NCI-H1092 treated with DMSO at 0.1 percent for 48 hours (cell line): ENCODE results near the gene HBM.
"Not testable (repeated sequence)": the region's sequence is repeated elsewhere in the genome, so short reads cannot be mapped to it uniquely, and the experiment has no call there.

ENCODE experiments used
- DNase-seq: peaks from one replicate; lab custom pipeline; 2025; lab: John Stamatoyannopoulos, UW

HBM gene

DNA sequence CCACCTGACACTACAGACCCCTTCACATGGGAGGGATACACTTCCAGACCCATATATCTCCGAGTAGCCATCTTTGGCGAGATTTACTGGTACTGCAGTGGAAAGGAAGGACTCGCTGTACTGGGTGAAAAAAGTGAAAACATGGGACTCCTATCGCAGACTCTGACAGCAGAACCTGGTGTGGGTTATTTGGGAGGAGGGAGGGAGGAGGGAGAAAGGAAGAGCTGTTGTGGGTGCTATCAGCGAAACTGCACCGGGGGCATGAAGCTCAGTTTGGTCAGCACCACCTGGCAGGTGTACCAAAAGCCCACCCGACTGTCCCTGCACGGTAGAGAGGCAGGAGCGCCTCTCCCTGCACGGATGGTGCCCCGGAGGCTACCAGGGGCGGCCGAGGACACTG, 19.4 kb downstream of the HBM start:
- DNase-seq, result no peak

DNA sequence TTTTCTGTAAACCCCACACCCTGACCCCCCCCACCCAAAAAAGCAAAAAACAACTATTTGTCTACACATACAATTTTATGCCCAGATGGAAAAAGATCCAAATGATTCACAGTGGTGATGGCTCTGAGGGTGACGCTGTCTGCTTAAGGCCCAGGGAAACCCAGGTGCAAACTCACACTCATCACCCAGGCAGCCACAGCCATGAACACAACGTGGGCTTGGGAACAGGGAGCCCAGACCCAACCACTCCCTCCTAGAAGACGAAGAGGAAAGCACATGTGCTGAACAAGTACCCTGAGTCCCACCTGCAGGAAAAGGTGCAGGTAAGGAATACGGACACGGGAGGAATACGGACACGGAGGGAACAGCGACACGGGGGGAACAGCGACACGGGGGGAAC, 19.9 kb downstream of the HBM start:
- DNase-seq, result no peak

DNA sequence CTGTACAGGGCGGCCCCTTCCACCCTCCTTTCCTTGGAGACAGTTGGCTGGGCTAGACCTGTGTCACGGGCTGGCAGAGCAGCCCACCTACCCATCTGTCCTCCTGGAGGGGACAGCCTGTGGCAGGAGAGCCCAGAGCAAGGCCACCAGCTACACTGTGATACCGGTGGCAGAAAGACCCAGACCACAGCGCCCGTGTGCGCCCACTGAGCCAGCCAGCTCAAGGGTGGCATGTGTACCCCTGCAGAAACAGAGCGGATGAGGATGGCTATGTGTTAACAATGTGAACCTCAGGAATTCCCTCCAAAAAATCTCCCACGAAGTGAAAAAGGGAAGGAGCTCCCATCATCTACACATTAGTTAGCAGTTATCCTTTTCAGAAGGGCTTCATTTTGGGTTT, 21.6 kb downstream of the HBM start:
- DNase-seq, result no peak

DNA sequence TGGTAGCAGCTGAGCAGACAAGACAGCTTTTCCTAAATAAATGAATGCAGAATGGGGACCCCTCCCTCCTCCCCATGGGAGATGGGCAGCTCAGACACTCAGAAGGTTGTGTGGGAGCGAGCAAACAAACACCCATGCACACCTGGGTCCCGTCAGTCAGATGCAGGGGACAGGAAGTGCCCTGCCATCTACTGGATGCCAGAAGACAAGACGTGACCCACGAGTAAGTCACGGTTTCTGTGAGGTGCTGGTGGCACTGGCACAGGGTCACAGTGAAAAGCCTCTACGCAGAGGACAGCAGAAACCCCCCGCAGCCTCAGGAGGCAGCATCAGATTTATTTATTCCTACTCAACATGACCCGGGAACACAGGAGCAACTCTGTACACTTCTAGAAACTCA, 22.9 kb downstream of the HBM start:
- DNase-seq, result no peak

DNA sequence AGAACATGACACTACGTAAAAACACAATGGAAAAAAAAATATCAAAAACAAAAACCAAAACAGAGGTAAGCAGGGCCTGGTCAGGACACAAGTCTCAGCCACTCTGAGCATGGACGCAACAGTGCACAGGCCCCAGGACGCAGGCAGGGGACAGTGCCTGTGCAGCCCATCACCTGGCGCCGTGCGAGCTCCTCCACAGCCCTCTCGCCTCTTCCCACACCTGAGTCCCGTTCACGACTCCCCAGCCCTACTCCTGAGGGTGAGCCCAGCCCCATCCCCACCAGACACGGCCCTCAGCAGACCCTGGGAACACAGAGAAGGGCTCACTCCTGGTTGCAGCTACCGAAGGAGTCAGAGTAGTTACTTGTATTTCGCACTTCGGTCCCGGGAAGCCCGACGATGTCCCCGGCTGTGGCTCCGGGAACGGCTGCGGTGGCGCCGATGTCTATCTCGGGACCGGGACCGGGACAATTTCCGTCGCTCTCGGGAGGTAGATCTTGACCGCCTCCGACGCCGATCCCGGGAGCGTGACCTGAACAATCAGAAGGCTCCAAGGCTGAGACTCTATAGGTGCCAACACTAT, 23.9 kb downstream of the HBM start:
- no peak for DNase-seq

DNA sequence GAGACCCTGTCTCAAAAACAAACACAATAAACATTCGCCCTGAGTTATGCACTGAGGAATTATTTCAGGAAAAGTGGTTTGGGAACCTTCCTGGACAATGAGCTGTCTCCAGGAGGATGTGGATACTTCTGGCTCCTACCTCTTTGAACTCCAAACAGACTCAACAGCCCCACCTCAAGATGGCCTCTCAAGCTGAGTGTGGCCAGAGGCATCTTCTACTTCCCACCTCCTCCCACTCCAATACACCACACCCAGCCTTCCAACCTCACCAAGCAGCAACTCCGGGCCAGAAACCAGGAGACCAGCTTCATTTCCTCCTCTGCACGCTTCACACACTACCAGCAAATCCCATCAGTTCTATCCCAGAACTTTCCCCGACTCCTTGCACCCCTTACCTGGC, 26.1 kb downstream of the HBM start:
- no peak for DNase-seq

DNA sequence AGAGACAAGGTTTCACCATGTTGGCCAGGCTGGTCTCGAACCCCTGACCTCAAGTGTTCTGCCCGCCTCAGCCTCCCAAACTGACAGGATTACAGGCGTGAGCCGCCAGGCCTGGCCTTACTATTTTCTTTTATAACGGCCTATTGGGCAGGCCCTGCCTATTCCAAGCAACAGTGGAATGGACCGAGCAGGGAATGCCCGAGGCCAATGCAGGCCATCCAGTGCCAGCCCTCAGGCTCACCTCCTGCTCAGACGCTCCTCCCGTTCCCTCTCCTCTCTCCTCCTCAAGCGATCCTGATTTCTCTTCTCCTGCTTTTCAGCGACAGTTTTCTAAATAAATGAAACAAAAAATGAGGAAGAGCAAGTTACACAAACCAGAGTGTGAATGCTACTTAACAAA, 26.9 kb downstream of the HBM start:
- DNase-seq, result no peak

DNA sequence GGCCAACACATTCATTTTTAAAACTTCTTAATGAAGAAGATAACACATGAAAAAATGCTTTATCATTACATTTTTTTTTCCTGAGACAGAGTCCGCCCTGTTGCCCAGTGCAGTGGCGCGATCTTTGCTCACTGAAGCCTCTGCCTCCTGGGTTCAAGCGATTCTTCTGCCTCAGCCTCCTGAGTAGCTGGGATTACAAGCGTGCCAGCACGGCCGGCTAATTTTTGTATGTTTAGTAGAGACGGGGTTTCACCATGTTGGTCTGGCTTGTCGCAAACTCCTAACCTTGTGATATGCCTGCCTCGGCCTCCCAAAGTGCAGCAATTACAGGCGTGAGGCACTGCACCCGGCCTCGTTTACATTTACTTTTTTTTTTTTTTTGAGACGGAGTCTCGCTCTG, 27.7 kb downstream of the HBM start:
- DNase-seq, result no peak

DNA sequence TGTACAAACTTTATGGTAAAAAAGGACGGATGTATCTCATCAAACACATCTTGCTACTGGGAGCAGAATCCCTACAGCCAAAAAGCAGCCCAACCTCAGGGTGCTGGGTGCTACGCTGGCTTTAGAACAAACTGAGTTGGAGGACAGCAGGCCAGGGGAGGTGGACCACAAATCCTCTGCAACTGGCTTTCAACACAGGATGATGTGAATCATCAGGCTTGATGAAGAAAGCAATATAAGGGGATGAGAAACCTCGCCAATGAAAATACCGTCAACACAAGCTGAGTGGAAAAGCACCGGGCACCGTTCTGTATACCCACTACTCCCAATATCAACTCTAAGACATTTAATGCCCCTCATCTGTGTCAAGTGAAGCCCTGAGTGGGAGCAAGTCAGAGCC, 28.7 kb downstream of the HBM start:
- DNase-seq, result no peak

DNA sequence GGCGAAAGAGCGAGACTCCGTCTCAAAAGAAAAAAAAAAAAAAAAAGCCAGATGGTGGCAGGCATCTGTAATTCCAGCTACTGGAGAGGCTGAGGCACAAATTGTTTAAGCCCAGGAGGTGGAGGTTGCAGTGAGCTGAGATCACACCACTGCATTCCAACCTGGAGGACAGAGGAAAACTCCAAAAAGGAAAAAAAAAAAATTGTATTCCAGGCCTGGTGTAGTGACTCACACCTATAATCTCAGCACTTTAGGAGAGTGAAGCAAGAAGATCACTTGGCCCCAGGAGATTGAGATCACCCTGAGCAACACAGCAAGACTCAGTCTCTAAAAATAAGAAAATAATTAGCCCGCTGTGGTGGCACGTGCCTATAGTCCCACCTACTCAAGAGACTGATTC, 34.6 kb downstream of the HBM start:
- DNase-seq, result no peak

DNA sequence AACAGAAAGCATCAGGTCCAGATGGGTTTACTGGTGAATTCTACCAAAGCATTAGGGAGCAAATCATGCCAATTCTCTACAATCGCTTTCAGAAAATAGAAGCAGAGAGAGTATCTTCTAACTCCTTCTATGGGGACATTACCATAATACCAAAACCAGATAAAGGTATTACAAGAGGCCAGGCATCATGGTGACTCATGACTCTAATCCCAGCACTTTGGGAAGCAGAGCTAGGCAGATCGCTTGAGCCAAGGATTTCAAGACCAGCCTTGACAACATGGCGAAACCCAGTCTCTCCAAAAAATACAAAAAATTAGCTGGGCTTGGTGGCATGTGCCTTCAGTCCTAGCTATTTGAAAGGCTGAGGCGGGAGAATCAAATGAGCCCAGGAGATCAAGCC, 37.5 kb downstream of the HBM start:
- DNase-seq, result no peak

DNA sequence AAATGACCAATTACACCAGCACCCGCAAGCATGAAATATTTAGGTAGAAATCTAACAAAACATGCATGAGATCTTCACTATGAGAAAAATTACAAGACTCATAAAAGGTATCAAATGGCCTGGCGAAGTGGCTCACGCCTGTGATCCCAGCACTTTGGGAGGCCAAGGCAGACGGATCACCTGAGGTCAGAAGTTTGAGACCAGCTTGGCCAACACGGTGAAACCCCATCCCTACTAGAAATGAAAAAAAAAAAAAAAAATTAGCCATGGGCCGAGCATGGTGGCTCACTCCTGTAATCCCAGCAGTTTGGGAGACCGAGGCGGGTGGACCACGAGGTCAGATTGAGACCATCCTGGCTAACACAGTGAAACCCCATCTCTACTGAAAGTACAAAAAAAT, 38.3 kb downstream of the HBM start:
- not testable (repeated sequence) for DNase-seq

DNA sequence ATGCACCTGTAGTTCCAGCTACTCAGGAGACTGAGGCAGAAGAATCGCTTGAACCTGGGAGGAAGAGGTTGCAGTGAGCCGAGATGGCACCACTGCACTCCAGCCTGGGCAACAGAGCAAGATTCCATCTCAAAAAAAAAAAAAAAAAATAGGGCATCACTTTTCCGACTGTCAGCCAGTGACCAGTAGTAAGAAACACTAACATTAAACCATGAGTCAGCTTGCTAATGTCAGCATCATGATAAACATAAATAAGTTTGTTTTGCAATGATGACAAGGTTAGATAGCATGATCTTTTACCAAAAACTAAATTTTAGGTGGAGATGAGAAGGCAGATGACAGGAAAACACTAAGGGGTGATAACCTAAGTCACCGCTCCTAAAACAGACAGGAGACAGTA, 43.6 kb downstream of the HBM start:
- DNase-seq, result not testable (repeated sequence)

DNA sequence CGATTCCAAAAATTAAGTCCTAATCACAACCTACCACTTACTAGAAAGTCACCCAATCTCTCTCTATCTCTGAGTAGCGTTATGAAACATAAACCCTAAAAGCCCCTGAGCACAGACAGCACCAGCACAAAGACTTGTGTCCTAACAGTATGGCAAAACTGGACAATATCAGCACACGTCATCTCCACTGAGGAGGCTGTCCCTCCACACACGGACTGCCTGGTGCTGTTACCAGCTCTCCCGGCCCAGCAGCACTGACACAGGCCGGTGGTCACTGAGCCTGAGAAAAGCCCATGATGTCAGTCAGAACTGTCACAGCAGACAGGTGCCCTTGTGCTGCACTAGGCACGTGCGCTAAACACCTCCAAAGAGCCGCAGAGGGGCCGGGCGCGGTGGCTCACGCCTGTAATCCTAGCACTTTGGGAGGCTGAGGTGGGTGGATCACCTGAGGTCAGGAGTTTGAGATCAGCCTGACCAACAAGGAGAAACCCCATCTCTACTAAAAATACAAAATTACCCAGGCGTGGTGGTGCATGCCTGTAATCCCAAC, 45.9 kb downstream of the HBM start:
- not testable (repeated sequence) for DNase-seq

DNA sequence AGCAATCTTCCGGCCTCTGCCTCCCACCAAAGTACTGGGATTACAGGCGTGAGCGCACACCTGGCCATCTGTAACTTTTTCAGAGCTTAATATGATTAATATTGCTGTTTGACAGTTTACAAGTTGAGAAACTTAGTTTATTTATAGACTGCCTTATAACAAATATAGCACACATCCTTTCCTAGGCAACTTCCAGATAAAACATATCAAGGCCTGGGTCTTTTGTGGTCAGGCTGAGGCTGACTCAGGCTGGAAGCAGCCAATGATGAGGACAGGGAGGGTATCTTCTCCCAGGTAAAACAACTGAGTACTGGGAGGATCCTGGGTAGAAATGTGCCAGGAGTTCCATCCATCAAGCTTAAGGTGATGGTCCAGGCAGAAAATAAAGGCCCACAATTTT, 47.2 kb downstream of the HBM start:
- DNase-seq, result no peak
